Measurements from ENCODE around the gene SUPT20HL1.

DNA sequence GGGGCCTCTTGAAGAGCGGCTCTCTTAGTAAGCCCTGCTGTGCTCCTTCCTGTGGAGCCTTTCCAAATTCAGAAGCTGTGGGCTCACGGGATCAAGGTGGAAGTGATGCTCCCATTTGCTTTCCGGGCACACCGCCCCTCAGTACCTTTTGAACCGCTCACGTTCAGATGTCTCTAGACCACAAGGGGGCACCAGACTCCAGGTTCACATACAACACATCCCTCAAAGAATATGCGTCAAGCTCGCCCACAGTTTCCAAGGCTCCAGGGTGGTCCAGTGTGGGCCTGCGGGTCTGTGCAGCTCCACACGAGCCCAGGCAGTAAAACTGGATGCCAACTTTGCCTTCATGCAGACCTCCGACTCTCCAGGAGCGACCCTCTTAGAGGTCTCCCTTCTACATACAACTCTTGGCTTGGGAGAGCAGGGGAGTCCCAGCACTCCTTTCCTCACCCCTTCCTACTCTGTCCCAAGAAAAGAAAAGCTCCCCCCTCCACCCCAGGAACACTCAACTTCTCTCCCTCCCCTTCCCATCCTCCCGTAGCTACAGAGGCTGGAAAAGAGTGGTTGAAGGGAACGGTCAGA lies 11.0 kb downstream of the SUPT20HL1 start:
- TF ChIP-seq POLR2A (IDR thresholded peaks at IDR 0.05; ENCODE audit: low read depth, low read length) (no peak), POLR2AphosphoS5 (IDR thresholded peaks at IDR 0.05; ENCODE audit: low read depth, low read length) (no peak), TAF1 (IDR thresholded peaks at IDR 0.05; ENCODE audit: borderline replicate concordance, low read depth, low read length) (no peak)

All from GM12892 (cell line).